WTC11 (cell line): ENCODE data around the gene HEY2. TPM values are rescaled to one million over a fixed set of nuclear protein-coding genes. Genes with fewer than 3 reads are reported as not detected.
A peak's percentile ranks its signal among the peaks of the same experiment; 100 is the strongest.

Experiments used
- AFF4 ChIP-seq: sonication (generic); formaldehyde crosslinking; IDR thresholded peaks from 2 replicates; pipeline ENCODE4 v1.8.1; 2023; ENCODE audit warnings: mild to moderate bottlenecking, missing genetic modification reagents, borderline replicate concordance
- EMX1 ChIP-seq: fragments of 250-450 bp; sonication (Bioruptor Pico); IDR thresholded peaks from 2 replicates; pipeline ENCODE4 v1.8.0; 2021; ENCODE audit warnings: mild to moderate bottlenecking
- FOXK1 ChIP-seq: sonication (generic); formaldehyde crosslinking; IDR thresholded peaks from 2 replicates; pipeline ENCODE4 v1.8.0; 2022; ENCODE audit warnings: mild to moderate bottlenecking, moderate library complexity, missing genetic modification reagents
- FOXP1 ChIP-seq: sonication (generic); formaldehyde crosslinking; IDR thresholded peaks from 2 replicates; pipeline ENCODE4 v1.8.0; 2022; ENCODE audit warnings: missing genetic modification reagents, mild to moderate bottlenecking, moderate library complexity, borderline replicate concordance
- MYBL2 ChIP-seq: sonication (generic); formaldehyde crosslinking; IDR thresholded peaks from 2 replicates; pipeline ENCODE4 v1.8.1; 2023; ENCODE audit warnings: mild to moderate bottlenecking, moderate library complexity, missing genetic modification reagents
- NR3C1 ChIP-seq: sonication (generic); formaldehyde crosslinking; conservative IDR thresholded peaks from 2 replicates; pipeline ENCODE4 v1.8.1; 2023; ENCODE audit warnings: low read depth, mild to moderate bottlenecking, missing genetic modification reagents
- PRRX2 ChIP-seq: fragments of 250-450 bp; sonication (Bioruptor Pico); IDR thresholded peaks from 2 replicates; pipeline ENCODE4 v1.8.0; 2021; ENCODE audit warnings: mild to moderate bottlenecking
- SMAD3 ChIP-seq: sonication (generic); formaldehyde crosslinking; IDR thresholded peaks from 2 replicates; pipeline ENCODE4 v1.8.0; 2022; ENCODE audit warnings: missing genetic modification reagents, mild to moderate bottlenecking, borderline replicate concordance
- SP1 ChIP-seq: sonication (generic); formaldehyde crosslinking; conservative IDR thresholded peaks from 2 replicates; pipeline ENCODE4 v1.8.1; 2022; ENCODE audit warnings: missing genetic modification reagents
- ZNF138 ChIP-seq: sonication (generic); formaldehyde crosslinking; conservative IDR thresholded peaks from 2 replicates; pipeline ENCODE4 v1.8.1; 2022; ENCODE audit warnings: mild to moderate bottlenecking, moderate library complexity, missing genetic modification reagents
- ZNF232 ChIP-seq: sonication (generic); formaldehyde crosslinking; IDR thresholded peaks from 2 replicates; pipeline ENCODE4 v1.8.0; 2022; ENCODE audit warnings: mild to moderate bottlenecking, missing genetic modification reagents
- ZNF532 ChIP-seq: fragments of 250-450 bp; sonication (Bioruptor Pico); IDR thresholded peaks from 2 replicates; pipeline ENCODE4 v1.9.0; 2021; ENCODE audit warnings: mild to moderate bottlenecking, borderline replicate concordance
- ZNF671 ChIP-seq: fragments of 250-450 bp; sonication (Bioruptor Pico); IDR thresholded peaks from 2 replicates; pipeline ENCODE4 v1.8.0; 2021; ENCODE audit warnings: mild to moderate bottlenecking
- total RNA-seq: library from RNA; stranded (reverse); gene quantifications from 3 replicates; pipeline ENCODE4 v1.2.3, GENCODE V29; 2021
- TF ChIP-seq, protein P1 (sequence below): sonication (generic); formaldehyde crosslinking; IDR thresholded peaks from 2 replicates; pipeline ENCODE4 v1.8.0; 2023; ENCODE audit warnings: missing genetic modification reagents, mild to moderate bottlenecking, borderline replicate concordance
- TF ChIP-seq, protein P2 (sequence below): fragments of 250-450 bp; sonication (Bioruptor Pico); IDR thresholded peaks from 2 replicates; pipeline ENCODE4 v1.9.0; 2021; ENCODE audit warnings: mild to moderate bottlenecking
- TF ChIP-seq, protein P3 (sequence below): fragments of 250-450 bp; sonication (Bioruptor Pico); IDR thresholded peaks from 2 replicates; pipeline ENCODE4 v1.9.0; 2021; ENCODE audit warnings: mild to moderate bottlenecking
- TF ChIP-seq, protein P4 (sequence below): fragments of 250-450 bp; sonication (Bioruptor Pico); IDR thresholded peaks from 2 replicates; pipeline ENCODE4 v1.8.0; 2021; ENCODE audit warnings: mild to moderate bottlenecking

The HEY2 gene
- total RNA-seq, 1 experiment from 2014 or later = 10.6 TPM

GRCh38 chr6:125700581-125701353 is 48.7 kb upstream of the HEY2 start (continued):
- TF ChIP-seq, protein P1, sequence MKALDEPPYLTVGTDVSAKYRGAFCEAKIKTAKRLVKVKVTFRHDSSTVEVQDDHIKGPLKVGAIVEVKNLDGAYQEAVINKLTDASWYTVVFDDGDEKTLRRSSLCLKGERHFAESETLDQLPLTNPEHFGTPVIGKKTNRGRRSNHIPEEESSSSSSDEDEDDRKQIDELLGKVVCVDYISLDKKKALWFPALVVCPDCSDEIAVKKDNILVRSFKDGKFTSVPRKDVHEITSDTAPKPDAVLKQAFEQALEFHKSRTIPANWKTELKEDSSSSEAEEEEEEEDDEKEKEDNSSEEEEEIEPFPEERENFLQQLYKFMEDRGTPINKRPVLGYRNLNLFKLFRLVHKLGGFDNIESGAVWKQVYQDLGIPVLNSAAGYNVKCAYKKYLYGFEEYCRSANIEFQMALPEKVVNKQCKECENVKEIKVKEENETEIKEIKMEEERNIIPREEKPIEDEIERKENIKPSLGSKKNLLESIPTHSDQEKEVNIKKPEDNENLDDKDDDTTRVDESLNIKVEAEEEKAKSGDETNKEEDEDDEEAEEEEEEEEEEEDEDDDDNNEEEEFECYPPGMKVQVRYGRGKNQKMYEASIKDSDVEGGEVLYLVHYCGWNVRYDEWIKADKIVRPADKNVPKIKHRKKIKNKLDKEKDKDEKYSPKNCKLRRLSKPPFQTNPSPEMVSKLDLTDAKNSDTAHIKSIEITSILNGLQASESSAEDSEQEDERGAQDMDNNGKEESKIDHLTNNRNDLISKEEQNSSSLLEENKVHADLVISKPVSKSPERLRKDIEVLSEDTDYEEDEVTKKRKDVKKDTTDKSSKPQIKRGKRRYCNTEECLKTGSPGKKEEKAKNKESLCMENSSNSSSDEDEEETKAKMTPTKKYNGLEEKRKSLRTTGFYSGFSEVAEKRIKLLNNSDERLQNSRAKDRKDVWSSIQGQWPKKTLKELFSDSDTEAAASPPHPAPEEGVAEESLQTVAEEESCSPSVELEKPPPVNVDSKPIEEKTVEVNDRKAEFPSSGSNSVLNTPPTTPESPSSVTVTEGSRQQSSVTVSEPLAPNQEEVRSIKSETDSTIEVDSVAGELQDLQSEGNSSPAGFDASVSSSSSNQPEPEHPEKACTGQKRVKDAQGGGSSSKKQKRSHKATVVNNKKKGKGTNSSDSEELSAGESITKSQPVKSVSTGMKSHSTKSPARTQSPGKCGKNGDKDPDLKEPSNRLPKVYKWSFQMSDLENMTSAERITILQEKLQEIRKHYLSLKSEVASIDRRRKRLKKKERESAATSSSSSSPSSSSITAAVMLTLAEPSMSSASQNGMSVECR (CRISPR knock-in tag) = peak; percentile 61; the same call in 1 of the 2 replicates
- TF ChIP-seq ZNF138 (CRISPR knock-in tag) = no peak
- TF ChIP-seq SP1 (CRISPR knock-in tag) = peak; percentile 30; the same call in 1 of the 2 replicates
- TF ChIP-seq ZNF671 (CRISPR knock-in tag) = peak; percentile 88
- TF ChIP-seq FOXK1 (CRISPR knock-in tag) = peak; percentile 65; the same call in 1 of the 2 replicates
- TF ChIP-seq AFF4 = 0 out of 2 replicates have a peak, but pooled peaks have one; percentile 65
- peak; percentile 73; the same call in 1 of the 2 replicates for TF ChIP-seq PRRX2 (CRISPR knock-in tag)
- TF ChIP-seq, protein P2, sequence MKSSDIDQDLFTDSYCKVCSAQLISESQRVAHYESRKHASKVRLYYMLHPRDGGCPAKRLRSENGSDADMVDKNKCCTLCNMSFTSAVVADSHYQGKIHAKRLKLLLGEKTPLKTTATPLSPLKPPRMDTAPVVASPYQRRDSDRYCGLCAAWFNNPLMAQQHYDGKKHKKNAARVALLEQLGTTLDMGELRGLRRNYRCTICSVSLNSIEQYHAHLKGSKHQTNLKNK (CRISPR knock-in tag) = peak; percentile 26
- no peak for TF ChIP-seq FOXP1 (CRISPR knock-in tag)
- TF ChIP-seq, protein P3, sequence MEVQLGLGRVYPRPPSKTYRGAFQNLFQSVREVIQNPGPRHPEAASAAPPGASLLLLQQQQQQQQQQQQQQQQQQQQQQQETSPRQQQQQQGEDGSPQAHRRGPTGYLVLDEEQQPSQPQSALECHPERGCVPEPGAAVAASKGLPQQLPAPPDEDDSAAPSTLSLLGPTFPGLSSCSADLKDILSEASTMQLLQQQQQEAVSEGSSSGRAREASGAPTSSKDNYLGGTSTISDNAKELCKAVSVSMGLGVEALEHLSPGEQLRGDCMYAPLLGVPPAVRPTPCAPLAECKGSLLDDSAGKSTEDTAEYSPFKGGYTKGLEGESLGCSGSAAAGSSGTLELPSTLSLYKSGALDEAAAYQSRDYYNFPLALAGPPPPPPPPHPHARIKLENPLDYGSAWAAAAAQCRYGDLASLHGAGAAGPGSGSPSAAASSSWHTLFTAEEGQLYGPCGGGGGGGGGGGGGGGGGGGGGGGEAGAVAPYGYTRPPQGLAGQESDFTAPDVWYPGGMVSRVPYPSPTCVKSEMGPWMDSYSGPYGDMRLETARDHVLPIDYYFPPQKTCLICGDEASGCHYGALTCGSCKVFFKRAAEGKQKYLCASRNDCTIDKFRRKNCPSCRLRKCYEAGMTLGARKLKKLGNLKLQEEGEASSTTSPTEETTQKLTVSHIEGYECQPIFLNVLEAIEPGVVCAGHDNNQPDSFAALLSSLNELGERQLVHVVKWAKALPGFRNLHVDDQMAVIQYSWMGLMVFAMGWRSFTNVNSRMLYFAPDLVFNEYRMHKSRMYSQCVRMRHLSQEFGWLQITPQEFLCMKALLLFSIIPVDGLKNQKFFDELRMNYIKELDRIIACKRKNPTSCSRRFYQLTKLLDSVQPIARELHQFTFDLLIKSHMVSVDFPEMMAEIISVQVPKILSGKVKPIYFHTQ (CRISPR knock-in tag) = peak; percentile 94
- TF ChIP-seq NR3C1 (CRISPR knock-in tag) = no peak
- peak; percentile 92 for TF ChIP-seq EMX1 (CRISPR knock-in tag)
- TF ChIP-seq MYBL2 (CRISPR knock-in tag) = 0 out of 2 replicates have a peak, but pooled peaks have one; percentile 48
- TF ChIP-seq, protein P4, sequence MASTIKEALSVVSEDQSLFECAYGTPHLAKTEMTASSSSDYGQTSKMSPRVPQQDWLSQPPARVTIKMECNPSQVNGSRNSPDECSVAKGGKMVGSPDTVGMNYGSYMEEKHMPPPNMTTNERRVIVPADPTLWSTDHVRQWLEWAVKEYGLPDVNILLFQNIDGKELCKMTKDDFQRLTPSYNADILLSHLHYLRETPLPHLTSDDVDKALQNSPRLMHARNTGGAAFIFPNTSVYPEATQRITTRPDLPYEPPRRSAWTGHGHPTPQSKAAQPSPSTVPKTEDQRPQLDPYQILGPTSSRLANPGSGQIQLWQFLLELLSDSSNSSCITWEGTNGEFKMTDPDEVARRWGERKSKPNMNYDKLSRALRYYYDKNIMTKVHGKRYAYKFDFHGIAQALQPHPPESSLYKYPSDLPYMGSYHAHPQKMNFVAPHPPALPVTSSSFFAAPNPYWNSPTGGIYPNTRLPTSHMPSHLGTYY (CRISPR knock-in tag) = 0 out of 2 replicates have a peak, but pooled peaks have one; percentile 51
- 0 out of 2 replicates have a peak, but pooled peaks have one; percentile 39 for TF ChIP-seq ZNF232 (CRISPR knock-in tag)
- no peak for TF ChIP-seq ZNF532 (CRISPR knock-in tag)
- no peak for TF ChIP-seq SMAD3 (CRISPR knock-in tag)
